Testis (tissue), 3 donors: ENCODE results near the gene SAE1. TPM values are rescaled to one million over a fixed set of nuclear protein-coding genes. Genes with fewer than 3 reads are reported as not detected.

Experiments
- DNase-seq: peaks from one replicate; pipeline ENCODE4 v3.0.0-alpha.2; 2019
- H3K27ac ChIP-seq, 2 donors: fragments of 200-600 bp; sonication (generic); one replicate each; pipeline ENCODE4 v1.5.1; 2019
- H3K27me3 ChIP-seq: fragments of 200-600 bp; sonication (generic); one replicate; pipeline ENCODE4 v1.5.1; 2019
- H3K36me3 ChIP-seq: fragments of 200-600 bp; sonication (generic); one replicate; pipeline ENCODE4 v1.5.1; 2017; ENCODE audit warnings: low read depth; ENCODE audit errors: missing control alignments
- H3K4me1 ChIP-seq: fragments of 200-600 bp; sonication (generic); one replicate; pipeline ENCODE4 v1.5.1; 2019
- H3K4me3 ChIP-seq, 2 donors: fragments of 200-600 bp; sonication (generic); one replicate each; pipeline ENCODE4 v1.5.1; 2017 to 2019
- H3K9me3 ChIP-seq: fragments of 200-600 bp; sonication (generic); one replicate; pipeline ENCODE4 v1.5.1; 2017
- POLR2A ChIP-seq: fragments of 450-650 bp; IDR thresholded peaks from one replicate; pipeline ENCODE4 v1.6.1; 2017; ENCODE audit warnings: antibody characterized with exemption, mild to moderate bottlenecking, moderate library complexity
- WGBS, 2 donors: methylation state at CpG; one replicate each; pipeline ENCODE4 v1.1.5; 2018; 5-methylcytosine and 5-hydroxymethylcytosine counted together
- intact Hi-C: fragments of 100-400 bp; cut with DNase I; formaldehyde crosslinking; loops from one replicate; pipeline ENCODE4 v1.15.1; 2023; ENCODE audit warnings: low total_unique reads
- polyA plus RNA-seq: library from polyadenylated mRNA; stranded (reverse); fragments of 350-450 nt; fragmentation: Illumina TruSeq; extraction: RNeasy Lipid Tissue Mini Kit (QIAGEN cat#74804); gene quantifications from one replicate; pipeline ENCODE4 v1.2.3, GENCODE V29; 2014; ENCODE audit warnings: low read depth, low replicate concordance; ENCODE audit not compliant: insufficient read depth
- total RNA-seq, 2 donors: library from RNA; depleted of rRNA; stranded (reverse); fragments of >200 nt; gene quantifications; one replicate each; pipeline ENCODE4 v1.2.3, GENCODE V29; 2016
- TF ChIP-seq, protein P1 (sequence below), 3 experiments: fragments of 450-650 bp in 2 of 3; fragments of 200-600 bp in 1 of 3; sonication (generic) in 1 of 3; IDR thresholded peaks; one replicate each; pipeline ENCODE4 v1.5.1; 2016 to 2019; ENCODE audit warnings: antibody characterized with exemption in 3 of 3, mild to moderate bottlenecking in 2 of 3, moderate library complexity in 1 of 3

The SAE1 gene
- total and polyA plus RNA-seq, 3 donors from 2014 or later, result 105 to 185 (median 124) TPM

DNA sequence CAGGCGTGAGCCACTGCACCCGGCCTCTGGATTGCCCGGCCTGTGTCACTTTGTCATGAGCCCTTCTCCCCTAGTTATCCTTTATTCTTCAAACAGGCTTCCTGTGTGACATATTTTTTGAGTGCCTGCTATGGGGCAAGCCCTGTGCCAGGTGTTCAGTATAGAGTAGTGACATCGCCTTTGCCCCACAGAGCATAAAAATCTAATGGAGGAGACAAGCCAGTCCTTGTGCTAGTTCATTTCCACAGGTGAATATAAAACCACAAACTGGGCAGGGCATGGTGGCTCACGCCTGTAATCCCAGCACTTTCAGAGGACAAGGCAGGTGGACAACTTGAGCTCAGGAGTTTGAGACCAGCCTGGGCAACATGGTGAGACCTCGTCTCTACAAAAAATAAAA is 57.2 kb downstream of the SAE1 start:
- WGBS, 2 donors, result 91 to 92% methylated on average over 6 of the region's 6 CpGs
- DNase-seq, result no peak
- H3K27ac ChIP-seq, result no peak overlapping the region
- H3K9me3 ChIP-seq, result no peaks in the 10 kb centered on the region
- no peaks in the 10 kb centered on the region for H3K36me3 ChIP-seq
- peaks cover 19% of the 10 kb centered on the region for H3K4me1 ChIP-seq
- intact Hi-C loops, result no loop called here
- TF ChIP-seq, protein P1, sequence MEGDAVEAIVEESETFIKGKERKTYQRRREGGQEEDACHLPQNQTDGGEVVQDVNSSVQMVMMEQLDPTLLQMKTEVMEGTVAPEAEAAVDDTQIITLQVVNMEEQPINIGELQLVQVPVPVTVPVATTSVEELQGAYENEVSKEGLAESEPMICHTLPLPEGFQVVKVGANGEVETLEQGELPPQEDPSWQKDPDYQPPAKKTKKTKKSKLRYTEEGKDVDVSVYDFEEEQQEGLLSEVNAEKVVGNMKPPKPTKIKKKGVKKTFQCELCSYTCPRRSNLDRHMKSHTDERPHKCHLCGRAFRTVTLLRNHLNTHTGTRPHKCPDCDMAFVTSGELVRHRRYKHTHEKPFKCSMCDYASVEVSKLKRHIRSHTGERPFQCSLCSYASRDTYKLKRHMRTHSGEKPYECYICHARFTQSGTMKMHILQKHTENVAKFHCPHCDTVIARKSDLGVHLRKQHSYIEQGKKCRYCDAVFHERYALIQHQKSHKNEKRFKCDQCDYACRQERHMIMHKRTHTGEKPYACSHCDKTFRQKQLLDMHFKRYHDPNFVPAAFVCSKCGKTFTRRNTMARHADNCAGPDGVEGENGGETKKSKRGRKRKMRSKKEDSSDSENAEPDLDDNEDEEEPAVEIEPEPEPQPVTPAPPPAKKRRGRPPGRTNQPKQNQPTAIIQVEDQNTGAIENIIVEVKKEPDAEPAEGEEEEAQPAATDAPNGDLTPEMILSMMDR (IDR thresholded peaks at IDR 0.05), result no peak
- no peak for TF ChIP-seq POLR2A
- no peak overlapping the region for H3K4me3 ChIP-seq
- no peaks in the 10 kb centered on the region for H3K27me3 ChIP-seq

DNA sequence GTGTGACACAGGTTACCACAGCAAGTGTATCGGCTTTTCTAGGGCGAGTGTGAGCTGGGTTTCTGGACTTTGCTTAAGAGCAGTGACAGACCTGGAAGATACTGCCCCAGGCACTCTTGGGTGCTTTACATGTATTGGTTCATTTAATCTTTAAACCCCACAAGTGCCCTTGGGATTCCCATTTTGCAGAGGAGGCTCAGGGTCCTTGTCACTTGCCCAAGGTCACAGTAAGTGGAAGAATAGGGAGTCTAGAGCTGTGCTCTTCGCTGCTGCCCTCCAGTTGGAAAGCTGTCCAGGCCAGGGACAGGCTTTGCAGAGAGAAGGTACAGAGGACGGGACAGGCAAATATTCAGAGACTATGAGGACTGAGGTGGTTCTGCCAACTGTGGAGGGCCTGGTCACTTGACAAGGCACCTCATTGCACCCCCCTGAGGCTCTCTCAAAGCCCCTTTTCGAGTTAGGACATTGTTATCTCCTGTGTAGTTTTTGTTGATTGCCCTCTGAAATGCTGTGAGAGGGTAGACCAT is 57.9 kb downstream of the SAE1 start:
- TF ChIP-seq POLR2A, result no peak
- TF ChIP-seq, protein P1 (IDR thresholded peaks at IDR 0.05), result no peak
- WGBS, 2 donors, result 62 to 88% methylated on average over 4 to 5 of the region's 5 CpGs
- Histone ChIP-seq H3K27me3 (no peaks in the 10 kb centered on the region), H3K4me3 (no peak overlapping the region), H3K36me3 (no peaks in the 10 kb centered on the region), H3K9me3 (no peaks in the 10 kb centered on the region), H3K4me1 (peaks cover 19% of the 10 kb centered on the region), H3K27ac (no peak overlapping the region)
- peak; percentile 18 for DNase-seq
- intact Hi-C loops, result no loop called here

DNA sequence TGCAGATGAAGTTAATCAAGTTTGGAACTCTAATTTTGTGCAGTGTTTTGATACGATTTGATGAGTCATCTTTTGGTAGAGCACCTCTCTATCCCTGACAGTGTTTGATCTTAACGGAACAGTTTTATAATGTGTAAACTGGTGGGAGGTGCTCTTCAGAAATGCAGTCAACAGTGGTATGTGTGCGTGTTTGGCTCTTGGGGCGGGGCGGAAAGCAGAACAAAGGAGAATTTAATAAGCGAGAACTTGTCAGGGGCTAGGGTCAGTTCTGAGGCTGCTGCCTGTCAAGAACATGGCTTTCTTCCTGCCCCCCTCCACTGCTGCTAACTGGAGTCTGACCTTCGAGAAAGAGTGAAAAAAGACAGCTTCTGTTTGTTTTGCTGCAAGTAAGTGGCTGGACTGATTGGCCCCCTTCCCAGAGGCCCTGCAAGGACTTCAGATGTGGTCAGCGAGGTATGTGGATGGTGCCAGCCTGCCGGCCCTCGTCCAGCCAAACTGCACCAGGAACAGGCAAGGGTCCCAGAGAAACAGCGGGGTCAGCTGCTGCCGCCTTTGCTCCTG is 59.6 kb downstream of the SAE1 start:
- peak; percentile 80 for DNase-seq
- H3K36me3 ChIP-seq, result no peaks in the 10 kb centered on the region
- TF ChIP-seq POLR2A, result no peak
- TF ChIP-seq, protein P1 (IDR thresholded peaks at IDR 0.05), result no peak
- 42 to 52% methylated on average over 12 of the region's 12 CpGs for WGBS, 2 donors
- H3K9me3 ChIP-seq, result no peaks in the 10 kb centered on the region
- H3K27ac ChIP-seq, result peak overlapping the region; percentile 48 to 59
- H3K4me1 ChIP-seq, result peaks cover 19% of the 10 kb centered on the region
- intact Hi-C loops, result no loop called here
- no peak overlapping the region for H3K4me3 ChIP-seq
- no peaks in the 10 kb centered on the region for H3K27me3 ChIP-seq

DNA sequence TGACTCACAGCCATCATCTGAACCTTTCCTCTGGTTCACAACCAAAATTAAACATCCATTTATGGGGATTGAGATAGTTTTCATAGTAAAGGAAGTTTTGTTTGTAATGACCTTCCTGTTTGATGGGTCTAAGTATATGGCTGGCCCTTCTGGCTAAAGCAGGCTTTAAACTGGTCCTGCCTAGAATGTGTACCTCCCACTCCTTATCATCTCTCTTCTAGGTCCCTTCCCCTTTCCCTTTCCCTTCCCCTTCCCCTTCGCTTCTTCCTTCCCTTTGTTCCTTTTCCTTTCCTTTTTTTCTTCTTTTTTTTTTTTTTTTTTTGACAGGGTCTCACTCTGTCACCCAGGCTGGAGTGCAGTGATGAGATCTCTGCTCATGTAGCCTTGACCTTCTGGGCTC is 64.8 kb downstream of the SAE1 start:
- WGBS, 2 donors, result 82 to 86% methylated on average over 1 of the region's 1 CpG
- Histone ChIP-seq H3K4me3 (no peak overlapping the region), H3K27me3 (no peaks in the 10 kb centered on the region), H3K9me3 (no peaks in the 10 kb centered on the region), H3K36me3 (no peaks in the 10 kb centered on the region), H3K27ac (no peak overlapping the region), H3K4me1 (peaks cover 9% of the 10 kb centered on the region)
- TF ChIP-seq, protein P1 (IDR thresholded peaks at IDR 0.05), result no peak
- TF ChIP-seq POLR2A, result no peak
- no peak for DNase-seq
- intact Hi-C loops, result no loop called here

DNA sequence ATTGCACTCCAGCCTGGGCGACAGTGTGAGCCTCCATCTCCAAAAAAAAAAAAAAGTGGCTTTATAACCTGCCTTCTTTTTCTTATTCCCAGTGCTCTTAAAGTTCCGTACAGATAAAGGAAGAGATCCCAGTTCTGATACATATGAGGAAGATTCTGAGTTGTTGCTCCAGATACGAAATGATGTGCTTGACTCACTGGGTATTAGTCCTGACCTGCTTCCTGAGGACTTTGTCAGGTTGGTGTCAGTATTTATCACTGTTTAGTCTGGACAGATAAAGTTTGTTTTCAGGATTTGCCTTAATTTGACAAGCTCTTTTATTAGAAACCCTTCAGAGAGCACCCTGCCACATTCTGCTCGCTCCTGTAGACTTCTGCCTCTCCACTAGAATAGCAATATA is 66.5 kb downstream of the SAE1 start:
- no peaks in the 10 kb centered on the region for H3K9me3 ChIP-seq
- TF ChIP-seq, protein P1 (IDR thresholded peaks at IDR 0.05), result no peak
- no peak for TF ChIP-seq POLR2A
- no peaks in the 10 kb centered on the region for H3K36me3 ChIP-seq
- 94 to 96% methylated on average over 4 of the region's 4 CpGs for WGBS, 2 donors
- no peaks in the 10 kb centered on the region for H3K4me1 ChIP-seq
- DNase-seq, result no peak
- no peak overlapping the region for H3K4me3 ChIP-seq
- intact Hi-C loops, result no loop called here
- no peak overlapping the region for H3K27ac ChIP-seq
- H3K27me3 ChIP-seq, result no peaks in the 10 kb centered on the region
